ENCODE results near the gene TNNI2.

DNA sequence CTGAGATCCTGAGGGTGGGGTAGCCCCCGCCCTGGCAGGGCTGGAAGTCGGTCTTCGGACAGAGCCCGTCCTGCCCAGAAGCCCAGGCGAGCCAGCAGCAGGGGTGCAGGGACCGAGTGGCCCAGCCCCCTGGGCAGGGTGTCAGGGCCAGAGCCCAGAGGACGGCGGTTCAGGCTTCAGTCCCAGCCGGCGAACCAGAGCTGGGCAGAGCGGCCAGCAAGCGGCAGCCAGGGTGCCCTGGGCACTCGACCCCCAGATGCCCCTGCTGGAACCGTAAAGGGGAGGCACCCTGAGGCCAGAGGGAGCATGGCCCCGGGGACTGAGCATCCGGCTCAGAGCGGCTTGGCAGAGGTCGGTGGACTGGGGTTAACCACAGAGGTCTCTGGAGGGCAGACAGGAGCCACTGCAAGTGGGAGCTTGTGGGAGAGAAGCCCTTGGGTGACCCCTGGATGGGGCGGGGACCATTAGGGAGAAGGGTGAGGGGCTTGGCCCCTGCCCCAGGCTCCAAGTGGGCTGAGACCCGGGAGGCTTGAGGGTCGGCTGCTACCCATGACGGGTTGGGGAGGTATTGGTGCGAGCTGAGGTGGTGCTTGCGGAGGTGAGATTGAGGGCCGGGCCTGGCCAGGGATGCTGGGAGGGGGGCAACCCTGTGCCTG is 30.0 kb downstream of the TNNI2 start:
- TF ChIP-seq, protein P1, sequence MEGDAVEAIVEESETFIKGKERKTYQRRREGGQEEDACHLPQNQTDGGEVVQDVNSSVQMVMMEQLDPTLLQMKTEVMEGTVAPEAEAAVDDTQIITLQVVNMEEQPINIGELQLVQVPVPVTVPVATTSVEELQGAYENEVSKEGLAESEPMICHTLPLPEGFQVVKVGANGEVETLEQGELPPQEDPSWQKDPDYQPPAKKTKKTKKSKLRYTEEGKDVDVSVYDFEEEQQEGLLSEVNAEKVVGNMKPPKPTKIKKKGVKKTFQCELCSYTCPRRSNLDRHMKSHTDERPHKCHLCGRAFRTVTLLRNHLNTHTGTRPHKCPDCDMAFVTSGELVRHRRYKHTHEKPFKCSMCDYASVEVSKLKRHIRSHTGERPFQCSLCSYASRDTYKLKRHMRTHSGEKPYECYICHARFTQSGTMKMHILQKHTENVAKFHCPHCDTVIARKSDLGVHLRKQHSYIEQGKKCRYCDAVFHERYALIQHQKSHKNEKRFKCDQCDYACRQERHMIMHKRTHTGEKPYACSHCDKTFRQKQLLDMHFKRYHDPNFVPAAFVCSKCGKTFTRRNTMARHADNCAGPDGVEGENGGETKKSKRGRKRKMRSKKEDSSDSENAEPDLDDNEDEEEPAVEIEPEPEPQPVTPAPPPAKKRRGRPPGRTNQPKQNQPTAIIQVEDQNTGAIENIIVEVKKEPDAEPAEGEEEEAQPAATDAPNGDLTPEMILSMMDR (IDR thresholded peaks at IDR 0.05; ENCODE audit: low read length): no peak
- no peak for TF ChIP-seq EZH2 (optimal IDR thresholded peaks at IDR 0.05; ENCODE audit: low read depth, low read length)
